Thymus (tissue), 11 donors: ENCODE results near the gene SSBP2. TPM values are rescaled to one million over a fixed set of nuclear protein-coding genes. Genes with fewer than 3 reads are reported as not detected.
A peak's percentile ranks its signal among the peaks of the same experiment; 100 is the strongest.

Experiments
- DNase-seq, 9 donors: peaks; one replicate each; pipeline ENCODE4 v3.0.0-alpha.2; 2013; ENCODE audit warnings: low spot score in 9 of 9, low read depth in 6 of 9, missing footprints in 1 of 9
- H3K27ac ChIP-seq, 2 donors: one replicate each; pipeline ENCODE4 v1.5.1; 2013; ENCODE audit warnings: control low read depth in 1 of 2, low read depth in 1 of 2, low read length in 1 of 2, mild to moderate bottlenecking in 1 of 2, moderate library complexity in 1 of 2
- H3K27me3 ChIP-seq, 2 donors: one replicate each; pipeline ENCODE4 v1.5.1; 2013; ENCODE audit warnings: low read length in 1 of 2; ENCODE audit not compliant: control insufficient read depth in 2 of 2, insufficient read depth in 1 of 2
- H3K36me3 ChIP-seq, 2 donors: one replicate each; pipeline ENCODE4 v1.5.1; 2013; ENCODE audit warnings: low read length in 1 of 2, mild to moderate bottlenecking in 1 of 2, moderate library complexity in 1 of 2; ENCODE audit not compliant: control insufficient read depth in 2 of 2, insufficient read depth in 2 of 2
- H3K4me1 ChIP-seq, 2 donors: one replicate each; pipeline ENCODE4 v1.5.1; 2013; ENCODE audit warnings: low read length in 2 of 2; ENCODE audit not compliant: control insufficient read depth in 2 of 2, insufficient read depth in 2 of 2
- H3K4me3 ChIP-seq, 2 donors: one replicate each; pipeline ENCODE4 v1.5.1; 2013; ENCODE audit warnings: low read length in 2 of 2, control low read depth in 1 of 2, mild to moderate bottlenecking in 1 of 2
- H3K9me3 ChIP-seq, 2 donors: one replicate each; pipeline ENCODE4 v1.5.1; 2013; ENCODE audit warnings: low read length in 1 of 2, mild to moderate bottlenecking in 1 of 2; ENCODE audit not compliant: control insufficient read depth in 2 of 2, insufficient read depth in 1 of 2
- WGBS: extraction: QIAGEN DNeasy Blood & Tissue Kit; methylation state at CpG from one replicate; pipeline ENCODE4 v1.1.7; 2013; 5-methylcytosine and 5-hydroxymethylcytosine counted together
- polyA plus RNA-seq: library from polyadenylated mRNA; stranded (reverse); fragments of 200-250 nt; gene quantifications from one replicate; pipeline ENCODE4 v1.2.3, GENCODE V29; 2013
- total RNA-seq: library from RNA; stranded (reverse); fragments of 120-200 nt; gene quantifications from one replicate; pipeline ENCODE4 v1.2.4, GENCODE V29; 2013
- donor health status: healthy.

SSBP2 gene
- total and polyA plus RNA-seq, 2 donors: 61.1 to 125 TPM

DNA sequence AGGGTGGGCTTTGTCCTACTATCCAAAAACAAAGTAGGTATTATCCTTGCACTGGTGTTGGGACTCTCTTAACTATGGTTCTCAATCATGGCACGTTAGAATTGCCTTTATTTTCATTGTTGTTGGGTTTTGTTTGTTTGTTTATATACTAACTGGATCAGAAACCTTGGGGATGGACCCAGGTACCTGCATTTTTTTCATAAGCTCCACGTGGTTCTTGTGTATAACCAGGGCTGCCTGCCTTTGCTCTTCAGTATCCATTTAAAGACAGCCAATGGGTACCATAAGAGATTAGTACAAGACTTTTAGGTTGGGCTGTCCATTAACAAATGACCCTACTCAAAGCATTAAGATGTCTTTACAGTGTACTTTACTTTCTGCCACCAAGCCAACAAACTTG lies 2.5 kb upstream of the SSBP2 start:
- 96% methylated on average over 2 of the region's 2 CpGs for WGBS
- no peak overlapping the region for H3K27ac ChIP-seq
- H3K27me3 ChIP-seq: no peaks in the 10 kb centered on the region
- no peak for DNase-seq
- H3K4me3 ChIP-seq: no peak overlapping the region
- H3K36me3 ChIP-seq: no peaks in the 10 kb centered on the region
- peaks cover 9 to 11% of the 10 kb centered on the region in 2 donors for H3K4me1 ChIP-seq
- H3K9me3 ChIP-seq: no peaks in the 10 kb centered on the region

DNA sequence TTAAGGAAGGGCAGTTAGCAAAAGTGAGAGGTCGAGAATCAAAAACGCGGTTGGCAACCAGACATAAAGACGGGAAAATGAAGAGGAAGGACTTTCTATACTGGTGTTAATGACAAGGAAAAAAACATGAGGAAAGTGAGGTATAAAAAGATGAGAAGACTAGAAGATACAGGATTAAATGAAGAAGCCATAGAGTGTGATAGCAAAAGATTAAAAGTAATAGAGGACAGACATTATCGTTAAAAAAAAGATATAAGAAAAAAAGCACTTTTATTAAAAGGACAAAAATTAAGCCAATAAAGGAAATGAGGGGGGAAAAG lies 1.7 kb upstream of the SSBP2 start:
- H3K27me3 ChIP-seq: no peaks in the 10 kb centered on the region
- H3K27ac ChIP-seq: no peak overlapping the region
- no peaks in the 10 kb centered on the region for H3K9me3 ChIP-seq
- peaks cover 9 to 12% of the 10 kb centered on the region in 2 donors for H3K4me1 ChIP-seq
- 97% methylated on average over 5 of the region's 5 CpGs for WGBS
- no peaks in the 10 kb centered on the region for H3K36me3 ChIP-seq
- no peak overlapping the region for H3K4me3 ChIP-seq
- no peak for DNase-seq

- 34% methylated on average over 37 of the region's 37 CpGs for WGBS
- H3K27me3 ChIP-seq: no peaks in the 10 kb centered on the region
- peak overlapping the region; percentile 75 to 89 for H3K4me3 ChIP-seq
- DNase-seq: peak in 2 of 9 donors; percentile 21 to 54
- no peaks in the 10 kb centered on the region for H3K9me3 ChIP-seq
- H3K4me1 ChIP-seq: peaks cover 9 to 12% of the 10 kb centered on the region in 2 donors
- peak overlapping the region; percentile 91 to 94 for H3K27ac ChIP-seq
- H3K36me3 ChIP-seq: no peaks in the 10 kb centered on the region
Observed at GRCh38 chr5:81751836-81752643, 1.1 kb upstream of the SSBP2 start.

DNA sequence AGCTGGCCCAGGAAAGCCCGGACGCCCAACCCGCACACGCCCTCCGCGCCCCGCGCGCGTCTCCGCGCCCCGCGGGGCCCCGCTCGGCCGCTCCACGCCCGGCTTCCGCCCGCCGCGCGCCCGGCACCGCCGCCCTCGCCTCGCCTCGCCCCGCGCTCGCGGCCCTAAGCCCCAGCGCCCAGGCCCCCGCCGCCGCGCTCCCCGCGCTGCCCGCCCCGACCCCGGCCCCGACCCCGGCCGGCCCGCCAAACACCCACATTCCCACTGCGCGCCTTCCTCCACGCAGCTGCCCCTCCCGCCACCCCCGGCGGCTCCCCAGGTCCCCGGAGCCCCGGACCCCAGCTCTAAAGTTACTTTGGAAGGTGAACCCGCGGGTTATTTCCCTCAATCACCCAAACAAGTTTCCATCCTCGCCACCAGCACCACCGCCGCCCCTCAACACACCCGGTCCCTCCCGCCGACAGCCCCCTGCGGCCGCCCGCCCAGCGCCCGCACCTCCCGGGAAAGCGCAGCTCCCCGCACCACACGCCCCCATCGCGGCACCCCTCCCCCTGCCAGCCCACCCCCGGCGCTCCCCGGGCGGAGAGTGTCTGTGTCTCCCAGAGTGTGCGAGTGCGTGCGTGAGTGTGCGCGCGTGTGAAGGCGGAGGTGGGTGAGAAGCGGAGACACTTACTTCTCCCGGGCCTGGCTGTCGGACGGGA lies 439 bp downstream of the SSBP2 start:
- H3K4me1 ChIP-seq: peaks cover 12% of the 10 kb centered on the region in 2 donors
- no peaks in the 10 kb centered on the region for H3K9me3 ChIP-seq
- WGBS: under 1% methylated on average over 90 of the region's 90 CpGs
- DNase-seq: peak in 3 of 9 donors; percentile 29 to 50 (median 48)
- H3K36me3 ChIP-seq: no peaks in the 10 kb centered on the region
- H3K27ac ChIP-seq: peak overlapping the region; percentile 88 to 94
- no peaks in the 10 kb centered on the region for H3K27me3 ChIP-seq
- H3K4me3 ChIP-seq: peak overlapping the region; percentile 75 to 89

DNA sequence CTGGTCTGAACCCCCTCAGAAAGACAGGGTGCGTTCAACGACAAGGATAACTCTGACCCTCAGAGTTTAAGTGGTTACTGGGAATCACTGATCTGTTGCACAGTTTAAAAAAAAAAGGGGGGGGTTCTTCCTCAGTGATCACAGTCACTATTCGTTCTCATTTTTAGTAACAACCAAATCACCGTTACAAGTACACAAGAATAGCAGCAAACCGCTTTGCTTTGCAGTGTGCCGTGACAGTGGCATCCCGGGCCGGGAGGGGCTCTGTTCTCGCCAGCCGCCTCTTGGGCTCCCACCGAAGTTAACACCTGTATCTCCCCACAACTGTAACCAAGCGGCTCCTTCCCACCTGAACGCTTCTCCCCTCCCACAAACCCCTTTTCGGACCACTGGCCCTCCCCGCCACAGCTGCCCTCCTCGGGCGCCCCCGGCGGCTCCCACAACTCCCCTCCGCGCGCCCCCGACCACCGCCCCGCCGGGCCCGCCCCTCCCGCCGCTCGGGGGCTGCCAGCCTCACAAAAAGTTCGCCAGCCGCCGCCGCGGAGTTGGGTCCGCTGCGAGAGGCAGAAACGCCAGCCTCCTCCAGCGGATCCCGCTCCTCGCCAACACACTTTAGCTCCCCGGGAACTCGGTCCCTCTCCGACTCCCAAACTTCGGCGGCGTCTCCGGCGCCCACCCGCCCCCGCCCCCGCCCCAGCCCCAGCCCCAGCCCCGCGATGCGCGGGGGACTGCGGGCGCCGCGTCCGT lies 1.2 kb downstream of the SSBP2 start:
- peak in 7 of 9 donors; percentile 46 to 81 (median 61) for DNase-seq
- peak overlapping the region; percentile 57 to 89 for H3K4me3 ChIP-seq
- WGBS: under 1% methylated on average over 60 of the region's 61 CpGs
- H3K27me3 ChIP-seq: no peaks in the 10 kb centered on the region
- peaks cover 12% of the 10 kb centered on the region in 2 donors for H3K4me1 ChIP-seq
- H3K36me3 ChIP-seq: peaks cover 0 to 2% of the 10 kb centered on the region in 2 donors
- H3K9me3 ChIP-seq: no peaks in the 10 kb centered on the region
- peak overlapping the region; percentile 83 to 94 for H3K27ac ChIP-seq

GRCh38 chr5:81749192-81749560 lies 1.7 kb downstream of the SSBP2 start:
- Histone ChIP-seq H3K4me1 (peaks cover 12% of the 10 kb centered on the region in 2 donors), H3K9me3 (no peaks in the 10 kb centered on the region), H3K27me3 (no peaks in the 10 kb centered on the region), H3K36me3 (peaks cover 0 to 4% of the 10 kb centered on the region in 2 donors), H3K4me3 (peak overlapping the region; percentile 57 to 89), H3K27ac (peak overlapping the region; percentile 83 to 94)
- peak in 5 of 9 donors; percentile 10 to 52 (median 40) for DNase-seq
- 1% methylated on average over 6 of the region's 6 CpGs for WGBS

DNA sequence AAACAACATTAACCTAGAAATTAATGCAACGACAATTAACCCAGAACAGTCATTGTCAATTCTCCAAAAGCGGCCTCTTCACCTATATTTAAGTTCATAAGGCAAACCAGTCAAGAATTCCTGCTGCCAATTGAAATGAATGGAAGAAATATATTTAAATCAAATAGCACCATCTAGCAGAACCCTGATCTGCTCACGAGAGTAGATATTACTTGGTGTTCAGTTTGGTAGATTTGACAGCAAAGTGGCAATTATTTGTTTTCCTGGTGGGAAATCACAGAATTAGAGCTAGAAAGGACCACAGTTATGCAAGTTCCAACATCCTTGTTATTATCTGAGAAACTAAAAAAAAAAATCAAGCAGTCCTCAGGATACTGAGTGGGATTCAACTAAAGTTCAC lies 2.3 kb downstream of the SSBP2 start:
- DNase-seq: peak in 1 of 9 donors; percentile 28
- Histone ChIP-seq H3K27me3 (no peaks in the 10 kb centered on the region), H3K9me3 (no peaks in the 10 kb centered on the region), H3K4me3 (peak overlapping the region; percentile 57 to 89), H3K36me3 (peaks cover 0 to 6% of the 10 kb centered on the region in 2 donors), H3K4me1 (peaks cover 12% of the 10 kb centered on the region in 2 donors), H3K27ac (peak overlapping the region; percentile 8 to 83)
- WGBS: 36% methylated on average over 3 of the region's 3 CpGs

DNA sequence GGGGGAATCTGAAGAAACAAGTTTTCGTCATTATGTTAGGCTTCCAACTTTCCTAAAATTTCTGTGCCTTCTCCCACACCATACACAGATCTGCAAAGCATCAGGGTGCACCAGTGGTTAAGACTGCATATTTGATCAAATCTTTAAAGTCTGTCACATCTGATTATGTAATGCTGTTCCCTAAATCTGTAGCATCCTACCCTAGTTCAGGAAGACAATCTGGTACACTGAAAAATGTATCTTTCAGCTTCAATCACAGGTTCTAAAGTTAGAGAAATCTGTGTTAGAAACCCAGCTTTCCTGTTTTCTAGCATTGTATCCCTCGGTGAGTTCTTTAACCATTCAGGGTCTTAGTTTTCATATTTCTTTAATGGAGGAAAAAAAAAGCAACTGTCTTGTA lies 3.9 kb downstream of the SSBP2 start:
- Histone ChIP-seq H3K4me1 (peaks cover 6 to 7% of the 10 kb centered on the region in 2 donors), H3K4me3 (peak overlapping the region in 1 of 2 donors; percentile 5), H3K27me3 (no peaks in the 10 kb centered on the region), H3K9me3 (no peaks in the 10 kb centered on the region), H3K36me3 (peaks cover 0 to 17% of the 10 kb centered on the region in 2 donors), H3K27ac (no peak overlapping the region)
- DNase-seq: no peak
- WGBS: 51% methylated on average over 2 of the region's 2 CpGs

DNA sequence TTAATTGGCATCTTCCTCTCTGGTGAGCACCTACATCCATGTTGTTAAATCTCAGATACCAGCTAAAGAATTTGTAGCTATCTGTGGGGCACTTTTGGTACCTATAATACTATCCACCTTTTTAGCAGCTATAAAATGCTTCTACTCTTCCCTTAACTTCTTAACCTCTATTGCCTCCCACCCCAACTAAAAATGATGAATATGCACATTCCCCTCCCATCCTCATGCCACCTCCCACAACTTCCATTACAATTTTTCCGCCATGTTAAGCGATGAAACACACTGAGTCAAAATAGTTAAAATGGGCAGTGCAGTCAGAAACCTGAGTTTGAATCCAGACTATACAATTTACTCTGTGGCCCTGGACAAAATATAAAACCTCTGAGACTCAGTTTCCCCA lies 10.1 kb downstream of the SSBP2 start:
- WGBS: 97% methylated on average over 2 of the region's 2 CpGs

More for the DNA sequence above, 10.1 kb downstream of the SSBP2 start:
- H3K27ac ChIP-seq: no peak overlapping the region
- H3K4me3 ChIP-seq: no peak overlapping the region
- H3K4me1 ChIP-seq: no peaks in the 10 kb centered on the region
- no peak for DNase-seq
- H3K9me3 ChIP-seq: no peaks in the 10 kb centered on the region
- peaks cover 0 to 22% of the 10 kb centered on the region in 2 donors for H3K36me3 ChIP-seq
- H3K27me3 ChIP-seq: no peaks in the 10 kb centered on the region
